Activated naive CD4-positive, alpha-beta T cell treated with anti-CD3 and anti-CD28 coated beads for 36 hours (primary cell): ENCODE data around the gene DDX4. TPM values are rescaled to one million over a fixed set of nuclear protein-coding genes. Genes with fewer than 3 reads are reported as not detected.
"Not testable (repeated sequence)": the region's sequence is repeated elsewhere in the genome, so short reads cannot be mapped to it uniquely, and the experiment has no call there.

ENCODE experiments used
- CTCF ChIA-PET: fragments of 350-600 bp; sonication (Branson Sonifier 250); formaldehyde crosslinking; loops from one replicate; lab custom pipeline; 2021; ENCODE audit warnings: antibody characterized with exemption; lab: Charles Lee
- DNase-seq: peaks from one replicate; pipeline ENCODE4 v3.0.0-alpha.2; 2020
- H3K27ac Mint-ChIP-seq: one replicate; pipeline ENCODE4 v1.8.0; 2021; ENCODE audit warnings: mild to moderate bottlenecking, mixed read lengths
- H3K27me3 Mint-ChIP-seq: one replicate; pipeline ENCODE4 v1.8.0; 2021; ENCODE audit warnings: low read depth, mixed read lengths
- H3K36me3 Mint-ChIP-seq: one replicate; pipeline ENCODE4 v1.8.0; 2021; ENCODE audit warnings: low read depth, mixed read lengths
- H3K4me1 Mint-ChIP-seq: one replicate; pipeline ENCODE4 v1.8.0; 2021; ENCODE audit warnings: low read depth, mixed read lengths
- H3K4me3 Mint-ChIP-seq: one replicate; pipeline ENCODE4 v1.8.0; 2021; ENCODE audit warnings: mild to moderate bottlenecking, moderate library complexity, mixed read lengths
- H3K9me3 Mint-ChIP-seq: one replicate; pipeline ENCODE4 v1.8.0; 2021; ENCODE audit warnings: mixed read lengths
- intact Hi-C: fragments of 100-400 bp; cut with micrococcal nuclease; formaldehyde crosslinking; loops from one replicate; pipeline ENCODE4 v1.15.1; 2023
- total RNA-seq, 2 experiments: library from RNA; stranded (reverse); gene quantifications; one replicate each; pipeline ENCODE4 v1.2.3, GENCODE V29; 2021

The DDX4 gene
- total RNA-seq, result under 1 TPM in 1 of 2 experiments, not detected in 1; 0.31 TPM

DNA sequence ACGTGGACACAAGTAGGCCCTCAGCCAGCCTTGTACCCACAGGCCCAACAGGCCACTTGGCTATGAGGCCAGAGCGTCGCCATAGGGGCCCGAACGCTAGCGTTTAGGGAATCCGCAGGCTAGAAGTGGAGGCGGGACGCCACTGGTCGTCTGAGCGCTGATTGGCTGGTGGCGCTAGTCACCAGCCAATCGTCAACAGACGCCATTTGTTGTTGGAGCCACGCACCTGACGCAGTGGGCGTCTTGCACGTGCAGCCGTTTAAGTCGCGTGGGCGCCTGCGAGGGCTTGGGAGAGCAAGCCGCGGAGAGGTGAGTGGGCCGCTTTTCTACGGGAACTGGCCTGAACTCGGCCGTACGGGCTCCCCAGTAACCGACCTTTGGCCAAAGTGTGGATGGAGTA is at the start of gene DDX4:
Gene DDX4 (plus strand): TSS at position 269 of the 400 bp plus-strand sequence. CDS start 903 bp downstream, outside the sequence.
- no peak within 1 kb of the TSS for H3K4me3 Mint-ChIP-seq
- H3K9me3 Mint-ChIP-seq, result no peaks in the 10 kb centered on the region
- intact Hi-C loops, result no loop called here
- no peaks in the 10 kb centered on the region for H3K4me1 Mint-ChIP-seq
- H3K36me3 Mint-ChIP-seq, result no peaks in the 10 kb centered on the region
- no peak for DNase-seq
- H3K27me3 Mint-ChIP-seq, result no peaks in the 10 kb centered on the region
- H3K27ac Mint-ChIP-seq, result no peak within 1 kb of the TSS
- CTCF ChIA-PET, result no interaction called here

DNA sequence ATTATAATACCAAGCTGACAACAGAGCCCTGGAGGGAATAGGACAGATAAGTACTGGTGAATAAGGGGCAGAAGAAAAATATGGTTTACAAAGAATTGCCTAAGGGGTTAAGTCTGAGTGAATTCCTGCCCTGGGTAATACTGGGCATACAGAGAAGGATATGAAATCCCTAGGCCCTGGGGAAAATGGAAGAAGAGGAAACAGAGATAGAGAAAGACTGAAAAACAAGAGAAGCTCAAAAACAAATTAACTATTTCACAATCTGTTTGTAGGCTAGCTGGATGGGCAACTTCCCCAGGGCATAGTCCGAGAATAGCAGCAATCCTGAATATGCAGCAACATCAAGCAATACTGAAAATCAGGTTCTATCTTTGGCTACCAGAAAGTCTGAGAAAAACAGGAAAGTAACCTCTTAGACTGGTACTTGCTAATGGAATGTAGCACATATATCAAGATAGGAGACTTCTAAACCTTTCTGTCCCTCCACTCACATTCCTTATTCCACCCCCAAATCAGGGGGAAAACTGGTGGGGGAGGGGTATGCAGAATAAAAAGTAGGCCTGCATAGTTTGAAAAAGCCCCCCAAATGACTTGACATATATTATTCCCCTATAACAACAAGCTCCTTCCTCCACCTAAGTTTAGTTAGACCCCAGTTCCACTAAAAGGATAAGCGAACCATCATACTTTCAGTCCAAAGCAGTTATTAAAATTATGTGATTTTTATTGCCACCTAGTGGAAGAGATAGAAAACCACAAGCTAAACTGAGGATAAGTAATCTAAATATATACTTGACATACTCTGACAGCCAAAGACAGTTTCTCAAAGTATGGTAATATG is 46.4 kb upstream of the DDX4 start:
- no peak overlapping the region for H3K4me3 Mint-ChIP-seq
- no peaks in the 10 kb centered on the region for H3K27me3 Mint-ChIP-seq
- CTCF ChIA-PET, result interaction anchor here (0.6 to 3.3 kb wide), 32 partner anchors 10 to 540 kb away, joined by 3 to 18 read pairs (median 4); no protein-coding TSS in a partner anchor
- peaks cover 6% of the 10 kb centered on the region for H3K36me3 Mint-ChIP-seq
- peaks cover 3% of the 10 kb centered on the region for H3K4me1 Mint-ChIP-seq
- H3K9me3 Mint-ChIP-seq, result no peaks in the 10 kb centered on the region
- intact Hi-C loops, result loop anchor here (1.0 to 2.0 kb wide), 6 partner anchors 229 to 519 kb away; no protein-coding TSS in a partner anchor
- no peak overlapping the region for H3K27ac Mint-ChIP-seq
- DNase-seq, result no peak

DNA sequence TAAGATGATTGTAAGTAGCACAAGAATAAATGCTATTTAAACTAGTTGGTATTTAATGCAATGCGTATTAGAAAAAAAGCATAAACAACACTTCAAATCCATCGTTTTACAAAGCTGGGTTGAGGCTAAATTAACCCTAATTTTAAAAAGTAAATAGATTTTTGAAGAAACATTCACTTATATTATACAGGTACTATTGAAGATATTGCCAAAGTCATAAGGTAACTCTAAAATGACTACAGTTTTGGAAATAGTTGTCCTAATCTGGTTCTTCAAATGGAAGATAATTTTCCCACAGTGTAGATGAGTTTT is 45.8 kb upstream of the DDX4 start:
- H3K27ac Mint-ChIP-seq, result no peak overlapping the region
- DNase-seq, result no peak
- H3K27me3 Mint-ChIP-seq, result no peaks in the 10 kb centered on the region
- H3K4me1 Mint-ChIP-seq, result peaks cover 3% of the 10 kb centered on the region
- no peaks in the 10 kb centered on the region for H3K9me3 Mint-ChIP-seq
- peaks cover 6% of the 10 kb centered on the region for H3K36me3 Mint-ChIP-seq
- H3K4me3 Mint-ChIP-seq, result no peak overlapping the region
- intact Hi-C loops, result loop anchor here (1.0 to 2.0 kb wide), 2 partner anchors 229 to 368 kb away; no protein-coding TSS in a partner anchor
- CTCF ChIA-PET, result interaction anchor here (0.6 to 3.3 kb wide), 29 partner anchors 9 to 540 kb away, joined by 3 to 18 read pairs (median 4); no protein-coding TSS in a partner anchor

DNA sequence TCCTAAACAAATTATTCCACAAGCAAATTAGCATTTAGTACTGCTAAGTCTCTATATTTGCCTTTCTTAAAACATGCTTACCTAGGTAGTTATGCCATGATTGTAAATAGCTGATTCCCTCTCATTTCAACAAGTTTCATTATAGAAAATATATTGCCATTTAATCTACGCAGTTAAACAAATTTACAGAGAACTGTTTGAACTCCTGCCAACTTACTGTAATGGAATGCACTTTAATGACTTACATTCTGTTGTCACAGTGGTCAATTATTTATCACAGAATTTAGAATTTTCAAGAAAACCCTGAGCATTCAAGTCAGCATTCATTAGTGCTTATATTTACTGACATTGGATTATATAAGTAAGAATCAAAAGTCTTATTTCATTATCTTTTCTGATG is 45.4 kb upstream of the DDX4 start:
- CTCF ChIA-PET, result interaction anchor here (0.6 to 3.3 kb wide), 25 partner anchors 9 to 539 kb away, joined by 3 to 18 read pairs (median 4); no protein-coding TSS in a partner anchor
- Mint-ChIP-seq H3K27me3 (no peaks in the 10 kb centered on the region), H3K36me3 (peaks cover 6% of the 10 kb centered on the region), H3K4me3 (no peak overlapping the region), H3K4me1 (peaks cover 3% of the 10 kb centered on the region), H3K27ac (no peak overlapping the region), H3K9me3 (no peaks in the 10 kb centered on the region)
- no peak for DNase-seq
- intact Hi-C loops, result loop anchor here (1.0 to 2.0 kb wide), 2 partner anchors 228 to 368 kb away; no protein-coding TSS in a partner anchor

DNA sequence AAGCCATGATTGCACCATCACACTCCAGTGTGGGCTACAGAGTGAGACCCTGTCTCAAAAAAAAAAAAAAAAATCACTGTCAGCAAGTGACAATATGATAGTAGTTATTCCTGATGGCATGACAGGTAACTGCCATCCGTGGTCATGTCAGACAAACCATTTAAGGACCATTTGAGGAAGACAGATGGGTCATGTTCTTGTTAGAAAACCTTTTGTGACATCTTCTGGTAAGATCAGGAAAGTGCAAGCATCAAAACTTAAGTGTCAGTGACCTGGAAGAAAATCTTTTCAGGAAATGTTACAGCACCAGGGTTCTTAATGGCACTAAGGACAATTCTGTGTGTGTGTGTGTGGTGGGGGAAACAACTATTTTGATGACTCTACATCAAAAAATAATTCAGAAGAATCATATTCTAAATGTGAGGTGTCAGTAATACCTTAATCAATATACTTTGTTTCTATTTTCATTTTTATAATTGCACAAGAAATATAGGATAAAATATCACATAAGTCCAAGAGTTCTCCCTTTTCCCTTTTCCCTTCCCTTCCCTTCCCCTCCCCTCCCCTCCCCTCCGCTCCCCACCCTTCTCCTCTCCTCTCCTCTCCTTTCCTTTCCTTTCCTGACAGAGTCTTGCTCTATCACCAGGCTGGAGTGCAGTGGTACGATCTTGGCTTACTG is 43.6 kb upstream of the DDX4 start:
- DNase-seq, result no peak
- Mint-ChIP-seq H3K27ac (no peak overlapping the region), H3K36me3 (peaks cover 6% of the 10 kb centered on the region), H3K4me3 (no peak overlapping the region), H3K4me1 (peaks cover 9% of the 10 kb centered on the region), H3K27me3 (no peaks in the 10 kb centered on the region), H3K9me3 (no peaks in the 10 kb centered on the region)
- intact Hi-C loops, result loop anchor here (1.0 kb wide), 1 partner anchor 468 kb away; no protein-coding TSS in a partner anchor
- CTCF ChIA-PET, result interaction anchor here (0.6 to 0.7 kb wide), 2 partner anchors 11 to 226 kb away, joined by 3 read pairs; no protein-coding TSS in a partner anchor

DNA sequence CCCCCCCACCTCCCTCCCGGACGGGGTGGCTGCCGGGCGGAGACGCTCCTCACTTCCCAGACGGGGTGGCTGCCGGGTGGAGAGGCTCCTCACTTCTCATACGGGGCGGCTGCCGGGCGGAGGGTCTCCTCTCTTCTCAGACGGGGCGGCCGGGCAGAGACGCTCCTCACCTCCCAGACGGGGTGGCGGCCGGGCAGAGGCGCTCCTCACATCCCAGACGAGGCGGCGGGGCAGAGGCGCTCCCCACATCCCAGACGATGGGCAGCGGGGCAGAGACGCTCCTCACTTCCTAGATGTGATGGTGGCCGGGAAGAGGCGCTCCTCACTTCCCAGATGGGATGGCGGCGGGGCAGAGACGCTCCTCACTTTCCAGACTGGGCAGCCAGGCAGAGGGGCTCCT is 41.2 kb upstream of the DDX4 start:
- H3K27me3 Mint-ChIP-seq, H3K27ac Mint-ChIP-seq, H3K4me3 Mint-ChIP-seq, DNase-seq, H3K36me3 Mint-ChIP-seq, H3K9me3 Mint-ChIP-seq, H3K4me1 Mint-ChIP-seq, CTCF ChIA-PET, intact Hi-C loops: not testable (repeated sequence)

DNA sequence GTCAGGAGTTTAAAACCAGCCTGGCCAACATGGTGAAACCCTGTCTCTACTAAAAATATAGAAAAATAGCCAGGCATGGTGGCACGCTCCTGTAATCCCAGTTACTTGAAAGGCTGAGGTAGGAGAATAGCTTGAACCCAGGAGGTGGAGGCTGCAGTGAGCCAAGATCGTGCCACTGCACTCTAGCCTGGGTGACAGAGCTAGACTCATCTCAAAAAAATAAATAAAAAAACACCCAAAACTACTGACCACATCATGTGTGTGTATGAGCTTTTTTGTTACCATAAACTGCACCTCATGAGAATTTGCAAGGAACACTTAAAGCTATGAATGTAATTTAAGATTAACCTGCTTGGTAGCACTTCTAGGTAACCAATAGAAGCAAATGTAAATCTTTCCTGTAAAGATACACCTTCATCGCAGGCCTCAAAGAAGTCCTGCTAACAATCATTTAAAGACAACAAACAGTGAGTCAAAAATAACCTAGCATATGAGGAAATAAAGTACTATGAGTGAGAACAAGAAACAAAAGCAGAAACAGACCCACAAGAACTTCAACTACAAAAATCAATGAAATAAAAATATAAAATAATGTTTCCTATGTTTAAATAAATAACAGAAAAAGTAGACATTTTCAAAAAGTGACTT is 38.7 kb upstream of the DDX4 start:
- H3K27ac Mint-ChIP-seq, result no peak overlapping the region
- no peaks in the 10 kb centered on the region for H3K9me3 Mint-ChIP-seq
- H3K4me3 Mint-ChIP-seq, result no peak overlapping the region
- peaks cover 10% of the 10 kb centered on the region for H3K4me1 Mint-ChIP-seq
- H3K27me3 Mint-ChIP-seq, result no peaks in the 10 kb centered on the region
- CTCF ChIA-PET, result interaction anchor here (1.3 to 1.5 kb wide), 2 partner anchors 9 to 293 kb away, joined by 4 to 7 read pairs; no protein-coding TSS in a partner anchor
- intact Hi-C loops, result no loop called here
- H3K36me3 Mint-ChIP-seq, result peaks cover 7% of the 10 kb centered on the region
- DNase-seq, result no peak

DNA sequence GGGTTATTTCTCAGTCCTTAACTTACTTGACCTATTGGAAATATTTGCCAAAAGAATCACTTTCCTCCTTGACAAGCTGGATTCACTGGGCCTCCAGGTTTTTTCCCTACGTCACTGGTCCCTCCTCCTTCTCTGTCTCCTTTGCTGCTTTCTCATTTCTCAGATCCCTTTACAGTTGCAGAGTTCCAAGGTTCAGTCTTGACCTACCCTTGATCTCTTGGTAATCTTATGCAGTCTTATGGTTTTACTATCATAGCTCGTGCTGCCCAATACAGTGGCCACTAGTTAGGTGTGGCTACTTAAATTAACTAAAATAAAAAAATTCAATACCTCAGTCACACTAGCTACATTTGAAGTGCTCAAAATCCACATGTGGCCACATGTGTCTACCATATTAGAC is 37.1 kb upstream of the DDX4 start:
- no peak overlapping the region for H3K4me3 Mint-ChIP-seq
- H3K4me1 Mint-ChIP-seq, result peaks cover 12% of the 10 kb centered on the region
- CTCF ChIA-PET, result interaction anchor here (0.7 to 1.6 kb wide), 3 partner anchors 9 to 295 kb away, joined by 3 to 4 read pairs (median 4); no protein-coding TSS in a partner anchor

DNA sequence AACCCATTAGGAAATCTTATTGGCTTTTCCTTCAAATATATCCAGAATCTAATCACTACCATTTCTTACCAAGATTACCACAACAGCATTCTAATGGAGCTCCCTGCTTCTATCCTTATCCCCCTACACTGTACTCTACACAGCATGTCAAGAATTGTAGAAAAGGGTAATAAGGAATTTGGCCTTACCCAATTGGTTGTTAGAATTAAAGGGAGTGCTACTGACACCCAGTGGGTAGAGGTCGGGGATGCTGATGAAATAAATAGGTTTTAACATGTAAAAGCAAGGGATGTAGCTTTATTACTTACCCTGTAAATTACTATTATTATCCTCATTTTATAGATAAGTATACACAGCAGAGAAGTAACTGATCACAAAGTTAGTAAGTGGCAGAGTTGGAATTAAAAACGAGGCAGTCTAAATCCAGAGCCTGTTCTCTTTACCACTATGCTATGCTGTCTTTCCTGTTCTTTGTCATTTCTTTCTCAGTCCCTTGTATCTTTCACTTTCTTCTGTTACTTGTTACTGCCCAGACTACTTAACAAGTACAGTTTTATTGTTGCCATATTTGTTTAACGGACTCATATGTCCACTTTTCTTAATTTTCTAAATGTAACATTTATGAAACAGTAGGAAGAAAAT is 36.3 kb upstream of the DDX4 start:
- Mint-ChIP-seq H3K4me1 (peaks cover 17% of the 10 kb centered on the region), H3K9me3 (no peaks in the 10 kb centered on the region), H3K4me3 (no peak overlapping the region), H3K27me3 (no peaks in the 10 kb centered on the region), H3K27ac (no peak overlapping the region), H3K36me3 (peaks cover 1% of the 10 kb centered on the region)
- intact Hi-C loops, result no loop called here
- no peak for DNase-seq
- CTCF ChIA-PET, result interaction anchor here (0.9 to 1.6 kb wide), 2 partner anchors 10 to 296 kb away, joined by 4 read pairs; no protein-coding TSS in a partner anchor

More for the DNA sequence above, 37.1 kb upstream of the DDX4 start:
- Mint-ChIP-seq H3K27ac (no peak overlapping the region), H3K9me3 (no peaks in the 10 kb centered on the region), H3K27me3 (no peaks in the 10 kb centered on the region), H3K36me3 (peaks cover 1% of the 10 kb centered on the region)
- no peak for DNase-seq
- intact Hi-C loops, result no loop called here

DNA sequence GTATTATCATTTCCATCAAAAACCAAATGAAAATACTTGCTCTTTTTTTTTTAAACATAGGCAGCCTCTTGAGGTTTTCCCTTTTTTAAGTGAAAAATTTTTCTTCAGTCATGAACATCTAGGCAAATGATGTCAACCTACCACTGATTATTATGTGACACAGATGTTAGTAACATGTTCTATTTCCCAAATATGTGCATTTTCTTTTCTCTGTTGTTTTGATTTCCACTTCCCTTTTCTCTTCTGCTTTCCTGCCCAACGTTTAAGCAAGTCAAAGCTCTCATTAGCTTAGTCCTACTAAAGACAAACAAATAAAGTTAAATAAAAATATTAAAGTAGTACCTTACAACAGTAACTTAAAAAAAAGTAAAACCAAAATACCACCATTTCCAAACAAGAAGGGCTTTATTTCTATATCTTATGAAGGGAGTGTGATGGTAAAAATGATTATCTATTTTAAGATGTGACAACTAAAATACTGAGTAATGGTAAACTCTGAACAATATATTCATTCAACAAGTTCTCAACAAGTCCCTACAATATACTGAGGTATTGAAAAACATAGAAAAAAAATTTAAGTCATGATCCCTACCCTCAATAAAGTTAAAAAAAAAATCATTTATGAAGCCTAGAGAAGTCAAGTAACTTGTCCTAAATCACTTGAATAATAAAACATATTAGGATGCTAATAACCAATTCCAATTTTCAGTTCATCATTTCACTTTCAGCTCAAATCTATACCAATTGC is 35.1 kb upstream of the DDX4 start:
- no peaks in the 10 kb centered on the region for H3K27me3 Mint-ChIP-seq
- peaks cover 25% of the 10 kb centered on the region for H3K4me1 Mint-ChIP-seq
- CTCF ChIA-PET, result interaction anchor here (0.7 kb wide), 1 partner anchor 81 kb away, joined by 3 read pairs; no protein-coding TSS in a partner anchor
- H3K9me3 Mint-ChIP-seq, result no peaks in the 10 kb centered on the region
- H3K4me3 Mint-ChIP-seq, result no peak overlapping the region
- intact Hi-C loops, result no loop called here
- no peak for DNase-seq
- H3K27ac Mint-ChIP-seq, result no peak overlapping the region
- peaks cover 2% of the 10 kb centered on the region for H3K36me3 Mint-ChIP-seq

DNA sequence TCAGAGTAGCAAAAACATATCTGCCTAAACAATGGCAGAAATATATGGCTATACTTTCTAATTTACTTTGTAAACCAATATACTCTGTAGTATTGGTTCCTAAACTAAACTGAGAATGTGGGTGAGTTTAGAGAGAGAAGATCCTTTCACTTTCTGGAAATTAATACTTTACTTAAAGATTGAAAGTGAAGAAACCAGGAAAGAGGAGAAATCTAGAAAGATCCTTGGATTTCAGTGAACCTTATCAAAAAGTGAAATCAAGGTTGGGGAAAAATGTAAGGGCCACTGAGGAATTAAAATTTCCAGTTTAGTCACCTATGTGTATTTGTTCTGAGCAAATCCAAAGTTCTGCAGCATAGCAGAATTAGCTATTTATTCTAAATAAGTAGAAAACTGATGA is 31.6 kb upstream of the DDX4 start:
- intact Hi-C loops, result no loop called here
- CTCF ChIA-PET, result interaction anchor here (1.2 kb wide), 1 partner anchor 14 kb away, joined by 4 read pairs; no protein-coding TSS in a partner anchor
- Mint-ChIP-seq H3K36me3 (peaks cover 2% of the 10 kb centered on the region), H3K4me3 (no peak overlapping the region), H3K27ac (no peak overlapping the region), H3K27me3 (no peaks in the 10 kb centered on the region), H3K9me3 (no peaks in the 10 kb centered on the region), H3K4me1 (peaks cover 27% of the 10 kb centered on the region)
- DNase-seq, result no peak
